WERI-Rb-1 (cell line): Measurements from ENCODE around the gene TMEM108.
A peak's percentile ranks its signal among the peaks of the same experiment; 100 is the strongest.

Experiments
- DNase-seq: peaks from one replicate; pipeline ENCODE4 v3.0.0-alpha.2; 2020
- H3K27ac ChIP-seq: fragments of 250-450 bp; sonication (Bioruptor Pico); 2 replicates; pipeline ENCODE4 v1.5.1; 2020; ENCODE audit warnings: mild to moderate bottlenecking, moderate library complexity
- H3K27me3 ChIP-seq: fragments of 250-450 bp; sonication (Bioruptor Pico); 2 replicates; pipeline ENCODE4 v1.5.1; 2021; ENCODE audit warnings: mild to moderate bottlenecking, low read depth, moderate library complexity; ENCODE audit not compliant: insufficient read depth, severe bottlenecking
- H3K36me3 ChIP-seq: fragments of 250-450 bp; sonication (Bioruptor Pico); 2 replicates; pipeline ENCODE4 v1.5.1; 2020; ENCODE audit warnings: mild to moderate bottlenecking, moderate library complexity
- H3K4me3 ChIP-seq: 2 replicates; pipeline ENCODE4 v1.5.1; 2011; ENCODE audit warnings: low read depth, mild to moderate bottlenecking, control low read depth, low read length
- H3K9me3 ChIP-seq: fragments of 250-450 bp; sonication (Bioruptor Pico); 2 replicates; pipeline ENCODE4 v1.5.1; 2021; ENCODE audit warnings: mild to moderate bottlenecking, moderate library complexity; ENCODE audit not compliant: severe bottlenecking
- TF ChIP-seq, protein P1 (sequence below): IDR thresholded peaks from 2 replicates; pipeline ENCODE4 v1.5.1; 2011; ENCODE audit warnings: low read depth, mild to moderate bottlenecking, control low read depth, inconsistent platforms, low read length

The TMEM108 gene

DNA sequence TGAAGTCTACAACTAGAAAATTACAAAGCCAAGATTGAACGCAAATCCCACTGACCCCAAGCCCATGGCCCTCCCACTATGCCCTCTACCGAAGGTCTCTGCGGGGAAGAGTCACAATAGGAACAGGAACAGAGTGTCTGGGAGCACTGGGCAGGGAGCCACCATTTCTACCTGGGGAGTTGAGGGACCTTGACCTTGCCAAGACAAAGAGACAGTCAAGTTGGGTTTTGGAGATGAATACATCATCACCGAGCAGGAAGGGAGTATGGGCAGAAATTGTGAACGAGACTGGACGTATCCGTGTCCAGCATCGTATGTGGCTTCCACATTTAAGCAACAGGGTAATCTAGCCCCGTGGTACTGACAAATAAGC, 330.9 kb downstream of the TMEM108 start:
- TF ChIP-seq, protein P1, sequence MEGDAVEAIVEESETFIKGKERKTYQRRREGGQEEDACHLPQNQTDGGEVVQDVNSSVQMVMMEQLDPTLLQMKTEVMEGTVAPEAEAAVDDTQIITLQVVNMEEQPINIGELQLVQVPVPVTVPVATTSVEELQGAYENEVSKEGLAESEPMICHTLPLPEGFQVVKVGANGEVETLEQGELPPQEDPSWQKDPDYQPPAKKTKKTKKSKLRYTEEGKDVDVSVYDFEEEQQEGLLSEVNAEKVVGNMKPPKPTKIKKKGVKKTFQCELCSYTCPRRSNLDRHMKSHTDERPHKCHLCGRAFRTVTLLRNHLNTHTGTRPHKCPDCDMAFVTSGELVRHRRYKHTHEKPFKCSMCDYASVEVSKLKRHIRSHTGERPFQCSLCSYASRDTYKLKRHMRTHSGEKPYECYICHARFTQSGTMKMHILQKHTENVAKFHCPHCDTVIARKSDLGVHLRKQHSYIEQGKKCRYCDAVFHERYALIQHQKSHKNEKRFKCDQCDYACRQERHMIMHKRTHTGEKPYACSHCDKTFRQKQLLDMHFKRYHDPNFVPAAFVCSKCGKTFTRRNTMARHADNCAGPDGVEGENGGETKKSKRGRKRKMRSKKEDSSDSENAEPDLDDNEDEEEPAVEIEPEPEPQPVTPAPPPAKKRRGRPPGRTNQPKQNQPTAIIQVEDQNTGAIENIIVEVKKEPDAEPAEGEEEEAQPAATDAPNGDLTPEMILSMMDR: no peak
- Histone ChIP-seq H3K9me3 (no peaks in the 10 kb centered on the region), H3K27ac (no peak overlapping the region), H3K36me3 (no peaks in the 10 kb centered on the region), H3K27me3 (no peaks in the 10 kb centered on the region), H3K4me3 (no peak overlapping the region)
- no peak for DNase-seq

DNA sequence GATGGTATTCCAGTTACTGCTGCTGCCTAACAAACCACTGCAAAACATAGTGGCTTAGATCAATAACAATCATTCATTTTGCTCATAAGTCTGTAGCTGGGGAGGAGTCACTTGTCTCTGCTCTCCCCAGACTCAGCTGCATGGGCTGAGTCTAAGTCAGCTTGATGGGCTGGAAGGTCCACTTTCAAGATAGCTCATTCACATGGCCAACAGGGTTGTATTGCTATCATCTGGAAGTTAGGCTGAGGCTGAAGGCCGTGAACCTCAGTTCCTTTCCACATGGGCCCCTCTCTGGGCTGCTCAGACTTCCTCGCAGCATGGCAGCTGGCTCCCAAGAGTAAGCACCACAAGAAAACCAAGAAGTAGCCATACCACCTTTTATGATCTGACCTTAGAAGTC, 333.0 kb downstream of the TMEM108 start:
- H3K4me3 ChIP-seq: no peak overlapping the region
- DNase-seq: no peak
- TF ChIP-seq, protein P1: no peak
- no peaks in the 10 kb centered on the region for H3K9me3 ChIP-seq
- no peaks in the 10 kb centered on the region for H3K36me3 ChIP-seq
- H3K27ac ChIP-seq: no peak overlapping the region
- H3K27me3 ChIP-seq: no peaks in the 10 kb centered on the region

DNA sequence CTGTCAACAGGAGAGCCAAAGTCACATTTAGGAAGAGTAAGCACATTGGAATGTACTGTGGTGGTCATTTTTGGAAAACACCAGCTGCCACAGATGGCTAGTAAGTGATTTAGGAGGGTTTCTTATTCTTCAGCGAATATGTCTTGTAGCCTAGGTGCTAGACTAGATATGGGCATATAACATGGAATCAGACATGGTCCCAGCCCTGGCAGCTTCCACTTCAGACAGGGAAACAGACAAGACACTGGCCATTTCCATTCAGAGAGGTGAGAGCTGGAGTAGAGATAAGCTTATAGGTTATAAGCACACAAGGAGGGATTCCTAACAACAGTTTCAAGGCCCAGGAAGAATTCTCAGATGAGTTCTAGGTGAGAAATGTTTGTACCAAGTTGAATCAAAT, 333.5 kb downstream of the TMEM108 start:
- Histone ChIP-seq H3K27ac (no peak overlapping the region), H3K27me3 (no peaks in the 10 kb centered on the region), H3K9me3 (no peaks in the 10 kb centered on the region), H3K36me3 (no peaks in the 10 kb centered on the region), H3K4me3 (no peak overlapping the region)
- TF ChIP-seq, protein P1: no peak
- DNase-seq: no peak

DNA sequence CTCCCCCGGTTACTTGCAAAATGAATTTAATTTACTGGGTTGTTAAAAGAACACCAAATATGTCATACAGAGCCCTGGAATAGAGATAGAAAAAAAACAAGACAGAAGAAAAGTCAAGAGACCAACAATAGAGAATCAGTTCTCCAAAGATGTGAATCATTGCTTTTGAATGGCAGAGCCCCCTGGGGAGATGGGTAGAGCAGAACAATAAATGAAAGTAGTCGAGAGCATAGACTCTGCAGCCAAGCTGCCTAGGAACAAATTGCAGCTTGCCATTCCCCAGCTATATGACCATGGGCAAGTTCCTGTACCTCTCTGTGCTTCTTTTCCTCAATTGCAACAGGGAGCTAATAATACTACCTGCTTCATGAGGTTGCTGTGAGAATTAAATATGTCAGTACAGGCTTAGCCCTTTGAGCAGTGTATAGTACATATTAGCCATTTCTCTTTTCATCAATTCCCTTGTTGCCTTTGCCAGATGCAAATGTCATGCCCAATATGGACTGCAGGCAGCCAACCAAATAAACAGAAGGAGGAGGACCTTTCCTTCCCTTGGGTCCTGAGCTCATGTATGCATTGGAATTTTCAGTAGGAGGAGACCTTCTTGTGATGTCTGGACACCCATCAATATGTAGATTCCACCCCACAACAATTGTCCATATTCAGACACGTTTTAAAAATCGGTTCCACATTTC, 336.7 kb downstream of the TMEM108 start:
- no peak for DNase-seq
- Histone ChIP-seq H3K27me3 (no peaks in the 10 kb centered on the region), H3K9me3 (no peaks in the 10 kb centered on the region)

DNA sequence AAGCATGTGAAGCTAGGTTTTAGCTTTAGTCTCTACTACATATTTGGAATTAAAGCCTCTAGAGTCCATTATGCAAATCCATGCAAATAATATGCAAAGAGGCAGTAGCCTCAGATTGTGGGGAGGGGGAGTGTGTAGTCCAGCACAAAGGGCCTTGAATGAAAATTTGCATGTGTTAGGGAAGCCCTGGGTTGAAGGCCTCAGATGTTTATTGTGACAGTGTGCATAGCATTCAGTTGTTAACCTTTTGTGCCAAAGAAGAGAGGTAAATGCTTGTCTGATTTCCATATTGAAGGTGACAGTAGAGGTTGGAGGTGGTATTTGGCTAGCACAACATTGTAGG, 337.2 kb downstream of the TMEM108 start:
- TF ChIP-seq, protein P1: no peak
- no peaks in the 10 kb centered on the region for H3K9me3 ChIP-seq
- no peak for DNase-seq
- H3K36me3 ChIP-seq: no peaks in the 10 kb centered on the region
- no peak overlapping the region for H3K4me3 ChIP-seq
- no peak overlapping the region for H3K27ac ChIP-seq
- H3K27me3 ChIP-seq: no peaks in the 10 kb centered on the region

More for the DNA sequence above, 336.7 kb downstream of the TMEM108 start:
- no peak overlapping the region for H3K27ac ChIP-seq
- no peaks in the 10 kb centered on the region for H3K36me3 ChIP-seq
- TF ChIP-seq, protein P1: no peak
- no peak overlapping the region for H3K4me3 ChIP-seq

DNA sequence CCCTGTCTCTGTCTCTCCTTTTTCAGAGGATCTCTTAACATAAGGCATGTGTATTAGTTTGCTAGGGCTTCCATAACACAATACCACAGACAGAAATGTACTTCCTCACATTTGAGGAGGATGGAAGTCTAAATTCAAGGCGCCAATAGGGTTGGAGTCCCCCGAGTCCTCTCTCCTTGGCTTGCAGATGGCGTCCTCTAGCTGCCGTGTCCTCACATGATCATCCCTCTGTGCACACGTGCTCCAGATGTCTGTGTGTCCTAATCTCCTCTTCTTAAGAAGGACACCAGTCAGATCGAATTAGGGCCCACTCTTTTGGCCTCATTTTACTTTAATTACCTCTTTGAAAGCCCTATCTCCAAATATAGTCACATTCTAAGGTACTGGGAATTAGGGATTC, 338.6 kb downstream of the TMEM108 start:
- H3K36me3 ChIP-seq: no peaks in the 10 kb centered on the region
- H3K27me3 ChIP-seq: no peaks in the 10 kb centered on the region
- peak overlapping the region; percentile 61 for H3K27ac ChIP-seq
- H3K9me3 ChIP-seq: no peaks in the 10 kb centered on the region
- TF ChIP-seq, protein P1: peak; percentile 90
- H3K4me3 ChIP-seq: no peak overlapping the region
- peak; percentile 88 for DNase-seq
